ENCODE results near the gene CEP135.

- no peak for TF ChIP-seq EZH2 (optimal IDR thresholded peaks at IDR 0.05; ENCODE audit: low read depth, low read length)
- no peak for TF ChIP-seq CTCF (IDR thresholded peaks at IDR 0.05; ENCODE audit: low read length)
- TF ChIP-seq EZH2phosphoT487 (IDR thresholded peaks at IDR 0.05; ENCODE audit: low read length) = no peak
These were observed 10.9 kb downstream of the CEP135 start for GRCh38 chr4:55959655-55960054.
